ENCODE data around the gene SCN1B. TPM values are rescaled to one million over a fixed set of nuclear protein-coding genes. Genes with fewer than 3 reads are reported as not detected.

Gene SCN1B
- total RNA-seq, 1 experiment from 2014 or later = 1.3 TPM

GRCh38 chr19:35076657-35077056 is 46.4 kb downstream of the SCN1B start:
- DNase-seq (ENCODE audit: low read depth, low spot score) = no peak
- in situ Hi-C loops (cut with HindIII; ENCODE audit: low pct_unique_long_range_greater_than_20kb, low sequenced_read_pairs) = no loop called here

GRCh38 chr19:35077411-35078223 is 47.3 kb downstream of the SCN1B start:
- in situ Hi-C loops (cut with HindIII; ENCODE audit: low pct_unique_long_range_greater_than_20kb, low sequenced_read_pairs) = no loop called here
- DNase-seq (ENCODE audit: low read depth, low spot score) = no peak

- DNase-seq (ENCODE audit: low read depth, low spot score) = no peak
- in situ Hi-C loops (cut with HindIII; ENCODE audit: low pct_unique_long_range_greater_than_20kb, low sequenced_read_pairs) = no loop called here
Observed at GRCh38 chr19:35079826-35080225, 49.6 kb downstream of the SCN1B start.

DNA sequence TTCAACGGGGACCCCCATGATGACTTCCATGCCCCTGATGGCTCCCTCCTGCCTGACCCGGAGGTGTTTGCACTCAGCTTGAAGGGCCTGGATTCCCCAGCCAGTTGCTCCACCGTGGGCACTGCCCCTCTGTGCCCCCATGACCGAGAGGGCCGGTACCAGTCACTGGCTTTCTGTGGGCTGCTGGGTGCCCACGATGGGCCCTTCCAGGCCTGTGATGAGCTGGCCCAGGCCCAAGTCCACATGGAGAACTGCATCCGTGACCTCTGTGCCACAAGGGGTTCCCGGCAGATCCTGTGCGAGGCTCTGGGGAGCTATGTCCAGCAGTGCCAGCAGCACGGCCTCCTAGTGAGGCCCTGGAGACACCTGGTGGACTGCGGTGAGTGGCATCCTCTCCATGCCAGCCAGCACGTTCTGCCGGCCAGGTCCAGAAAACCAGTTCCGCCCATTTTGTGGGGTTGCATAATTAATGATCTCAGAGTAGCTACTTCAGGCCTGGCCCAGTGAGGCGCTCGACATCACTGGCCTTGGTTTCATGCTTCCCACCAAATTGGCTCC is 50.4 kb downstream of the SCN1B start:
- in situ Hi-C loops (cut with HindIII; ENCODE audit: low pct_unique_long_range_greater_than_20kb, low sequenced_read_pairs) = no loop called here
- DNase-seq (ENCODE audit: low read depth, low spot score) = no peak

DNA sequence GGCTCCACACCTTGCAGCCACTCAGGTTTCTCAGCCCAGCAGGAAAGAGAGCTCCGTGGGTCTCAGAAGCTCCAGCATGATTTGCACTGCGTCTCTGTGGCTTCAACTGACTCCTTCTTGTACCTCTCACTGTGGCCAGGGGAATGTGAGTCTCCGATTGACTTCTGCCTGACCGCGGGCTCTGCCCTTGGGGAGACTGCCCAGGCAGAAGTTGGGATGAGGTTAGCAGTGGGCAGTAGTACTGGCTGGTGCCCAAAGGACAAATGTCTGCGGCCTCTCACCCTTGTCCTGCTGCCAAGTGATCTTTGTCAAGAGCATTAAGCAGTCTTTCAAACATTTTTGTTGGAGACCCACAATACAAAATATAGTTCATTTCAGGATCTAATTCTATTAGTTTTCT is 50.9 kb downstream of the SCN1B start:
- in situ Hi-C loops (cut with HindIII; ENCODE audit: low pct_unique_long_range_greater_than_20kb, low sequenced_read_pairs) = no loop called here
- no peak for DNase-seq (ENCODE audit: low read depth, low spot score)

GRCh38 chr19:35083691-35084508 is 53.6 kb downstream of the SCN1B start:
- in situ Hi-C loops (cut with HindIII; ENCODE audit: low pct_unique_long_range_greater_than_20kb, low sequenced_read_pairs) = no loop called here
- peak; percentile 55 for DNase-seq (ENCODE audit: low read depth, low spot score)

DNA sequence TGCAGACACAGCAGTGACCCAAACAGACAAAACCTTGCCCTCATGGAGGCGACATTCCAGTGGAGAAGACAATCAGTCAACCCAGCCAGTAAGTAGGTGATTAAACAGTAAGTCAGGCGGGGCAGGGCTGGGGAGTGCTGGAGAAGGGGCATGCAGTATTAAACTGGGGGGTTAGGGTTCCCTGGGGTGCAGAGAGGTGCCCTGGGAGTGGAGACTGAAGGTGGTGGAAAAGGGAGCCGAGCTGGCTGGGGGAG is 54.2 kb downstream of the SCN1B start:
- DNase-seq (ENCODE audit: low read depth, low spot score) = no peak
- in situ Hi-C loops (cut with HindIII; ENCODE audit: low pct_unique_long_range_greater_than_20kb, low sequenced_read_pairs) = no loop called here

DNA sequence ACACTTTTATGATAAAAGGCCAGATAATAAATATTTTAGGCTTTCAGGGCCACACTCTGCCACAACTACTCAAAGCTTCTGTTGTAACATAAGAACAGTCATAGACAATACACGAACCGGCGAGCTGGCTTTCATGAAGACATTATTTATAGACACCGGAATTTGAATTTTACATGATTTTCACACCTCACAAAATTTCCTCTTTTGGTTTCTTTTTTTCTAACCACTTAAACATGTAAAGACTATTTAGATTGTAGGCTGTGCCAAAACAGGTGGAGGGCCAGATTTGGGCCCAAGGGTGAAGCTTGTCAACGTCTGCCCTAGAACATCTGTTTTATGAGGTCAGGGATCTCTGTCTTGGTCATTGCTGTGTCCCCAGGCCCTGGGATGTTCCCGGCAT is 55.7 kb downstream of the SCN1B start:
- in situ Hi-C loops (cut with HindIII; ENCODE audit: low pct_unique_long_range_greater_than_20kb, low sequenced_read_pairs) = no loop called here
- DNase-seq (ENCODE audit: low read depth, low spot score) = no peak

GRCh38 chr19:35086455-35086854 is 56.2 kb downstream of the SCN1B start:
- DNase-seq (ENCODE audit: low read depth, low spot score) = no peak
- in situ Hi-C loops (cut with HindIII; ENCODE audit: low pct_unique_long_range_greater_than_20kb, low sequenced_read_pairs) = no loop called here

DNA sequence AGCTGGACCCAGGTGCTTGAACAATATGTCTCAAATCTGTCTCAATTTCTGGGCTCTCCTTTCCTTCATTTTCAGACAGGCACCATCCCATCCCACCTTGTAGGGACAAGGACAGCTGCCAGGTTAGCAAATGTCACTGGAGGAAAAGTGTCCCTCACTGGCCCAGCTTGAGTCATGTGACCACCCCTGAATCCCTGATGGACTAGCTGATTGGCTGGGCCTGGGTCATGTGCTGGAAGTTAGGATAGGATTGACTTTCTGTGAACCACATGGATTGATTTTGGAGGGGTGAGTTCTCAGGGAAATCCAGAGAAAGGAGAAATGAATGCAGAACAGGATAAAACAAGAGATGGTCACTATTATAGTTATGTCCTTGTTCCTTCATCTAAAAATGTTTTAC is 57.1 kb downstream of the SCN1B start:
- DNase-seq (ENCODE audit: low read depth, low spot score) = no peak
- in situ Hi-C loops (cut with HindIII; ENCODE audit: low pct_unique_long_range_greater_than_20kb, low sequenced_read_pairs) = no loop called here

GRCh38 chr19:35088131-35088913 is 58.1 kb downstream of the SCN1B start:
- in situ Hi-C loops (cut with HindIII; ENCODE audit: low pct_unique_long_range_greater_than_20kb, low sequenced_read_pairs) = no loop called here
- DNase-seq (ENCODE audit: low read depth, low spot score) = peak; percentile 35

DNA sequence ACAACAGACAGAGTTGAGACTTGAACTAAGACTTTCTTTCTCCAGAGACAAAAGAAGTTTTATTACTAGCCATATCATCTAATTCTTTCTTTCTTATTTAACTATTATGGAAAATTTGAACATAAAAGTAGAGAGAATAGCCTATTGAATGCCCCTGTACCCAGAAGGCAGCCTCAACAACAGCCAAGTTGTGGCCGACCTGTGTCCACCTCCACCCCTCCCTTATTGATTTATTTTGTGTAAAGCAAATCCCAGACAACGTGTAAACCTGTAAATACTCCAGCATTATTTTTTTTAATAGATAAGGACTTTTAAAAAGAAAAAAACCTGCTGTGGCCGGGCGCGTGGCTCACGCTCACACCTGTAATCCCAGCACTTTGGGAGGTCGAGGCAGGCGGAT is 59.3 kb downstream of the SCN1B start:
- DNase-seq (ENCODE audit: low read depth, low spot score) = no peak
- in situ Hi-C loops (cut with HindIII; ENCODE audit: low pct_unique_long_range_greater_than_20kb, low sequenced_read_pairs) = no loop called here

Other genes starting within 250 kb of the SCN1B start
- 3.2 and 3.9 TPM in 2 replicates for gene ZNF30, start 103.6 kb upstream of the SCN1B start, total RNA-seq (2014; rRNA removed; shearing (Covaris generic))
- 2.5 and 2.6 TPM in 2 replicates for gene ZNF792, start 66.2 kb upstream of the SCN1B start, total RNA-seq (2014; rRNA removed; shearing (Covaris generic))
- 18.8 and 20.6 TPM in 2 replicates for gene GRAMD1A, start 30.1 kb upstream of the SCN1B start, total RNA-seq (2014; rRNA removed; shearing (Covaris generic))
- not detected in 2 replicates for gene HPN, start 11.3 kb downstream of the SCN1B start, total RNA-seq (2014; rRNA removed; shearing (Covaris generic))
- not detected in 2 replicates for gene FXYD3, start 85.4 kb downstream of the SCN1B start, total RNA-seq (2014; rRNA removed; shearing (Covaris generic))
- 0.11 TPM in 1 of 2 replicates, not detected in the other for gene LGI4, start 104.6 kb downstream of the SCN1B start, total RNA-seq (2014; rRNA removed; shearing (Covaris generic))
- gene FXYD1, start 108.4 kb downstream of the SCN1B start, total RNA-seq (2014; rRNA removed; shearing (Covaris generic)) = not detected in 2 replicates
- not detected in 2 replicates for gene FXYD7, start 112.8 kb downstream of the SCN1B start, total RNA-seq (2014; rRNA removed; shearing (Covaris generic))
- 71.3 and 79.3 TPM in 2 replicates for gene FXYD5, start 124.3 kb downstream of the SCN1B start, total RNA-seq (2014; rRNA removed; shearing (Covaris generic))
- not detected in 2 replicates for gene FAM187B, start 198.3 kb downstream of the SCN1B start, total RNA-seq (2014; rRNA removed; shearing (Covaris generic))
- 0.98 and 1.2 TPM in 2 replicates for gene LSR, start 218.5 kb downstream of the SCN1B start, total RNA-seq (2014; rRNA removed; shearing (Covaris generic))
- 78.1 and 82.7 TPM in 2 replicates for gene USF2, start 238.5 kb downstream of the SCN1B start, total RNA-seq (2014; rRNA removed; shearing (Covaris generic))

Measured in SK-MEL-5 (cell line).